Activated gamma-delta T cell treated with anti-CD3 and anti-CD28 coated beads, Interleukin-2, amount 50 U/mL, for 16 hours (primary cell): ENCODE measurements around the gene FAM216A.
"Not testable (repeated sequence)": the region's sequence is repeated elsewhere in the genome, so short reads cannot be mapped to it uniquely, and the experiment has no call there.

Experiments
- DNase-seq: peaks from one replicate; pipeline ENCODE4 v3.0.0-alpha.2; 2020; ENCODE audit warnings: low read depth

FAM216A gene, protein sequence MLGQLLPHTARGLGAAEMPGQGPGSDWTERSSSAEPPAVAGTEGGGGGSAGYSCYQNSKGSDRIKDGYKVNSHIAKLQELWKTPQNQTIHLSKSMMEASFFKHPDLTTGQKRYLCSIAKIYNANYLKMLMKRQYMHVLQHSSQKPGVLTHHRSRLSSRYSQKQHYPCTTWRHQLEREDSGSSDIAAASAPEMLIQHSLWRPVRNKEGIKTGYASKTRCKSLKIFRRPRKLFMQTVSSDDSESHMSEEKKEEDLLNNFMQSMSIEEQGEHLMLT

GRCh38 chr12:110468214-110469048 lies at the start of gene FAM216A, which contains the start of gene GPN3:
Gene FAM216A, plus strand, starts transcription at chr12:110468845. Its CDS starts 31 bp downstream, at chr12:110468876.
Gene GPN3, minus strand, starts transcription at chr12:110468257. Its CDS starts 54 bp downstream, at chr12:110468203.
- DNase-seq: peak; percentile 90

- not testable (repeated sequence) for DNase-seq
Measured at GRCh38 chr12:110420644-110421043, 48.0 kb upstream of the FAM216A start.

DNA sequence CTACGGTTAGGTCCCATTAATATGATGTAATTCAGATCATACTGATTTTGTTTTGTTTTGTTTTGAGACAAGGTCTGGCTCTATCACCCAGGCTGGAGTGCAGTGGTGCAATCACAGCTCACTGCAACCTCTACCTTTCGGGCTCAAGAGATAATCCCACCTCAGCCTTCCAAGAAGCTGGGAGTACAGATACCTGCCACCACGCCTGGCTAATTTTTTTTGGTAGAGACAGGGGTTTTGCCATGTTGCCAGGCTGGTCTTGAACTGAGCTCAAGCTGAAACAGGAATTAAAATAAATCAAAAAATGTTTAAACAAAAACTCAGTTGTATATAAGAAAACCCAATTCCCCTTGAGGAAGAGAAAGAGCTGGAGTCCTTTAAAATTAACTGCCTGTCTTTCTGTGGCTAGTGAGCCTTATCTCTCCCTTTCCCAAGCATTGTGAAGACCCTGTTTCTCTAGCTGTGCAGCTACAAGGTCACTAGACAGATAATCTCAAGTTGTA lies 47.4 kb upstream of the FAM216A start:
- no peak for DNase-seq

GRCh38 chr12:110421701-110422100 lies 46.9 kb upstream of the FAM216A start:
- DNase-seq: no peak

GRCh38 chr12:110424237-110424636 lies 44.4 kb upstream of the FAM216A start:
- no peak for DNase-seq

DNA sequence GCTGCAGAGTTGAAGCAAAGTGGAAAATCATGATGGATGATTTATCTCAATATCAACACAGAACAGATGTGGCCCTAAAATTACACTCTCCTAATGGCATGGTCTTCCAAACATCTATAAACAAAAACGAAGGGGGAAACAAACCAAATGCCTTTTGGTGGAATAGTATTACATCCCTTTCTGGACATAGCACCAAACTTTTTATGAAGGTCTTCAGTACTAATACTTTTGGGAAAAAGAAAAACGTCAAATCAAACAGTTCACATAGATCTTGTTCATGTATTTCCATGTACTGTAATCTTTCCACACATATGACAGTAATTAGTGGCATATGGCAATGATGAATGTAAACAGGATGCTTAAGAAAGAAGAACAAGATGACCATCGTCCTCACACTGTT lies 42.2 kb upstream of the FAM216A start:
- no peak for DNase-seq

DNA sequence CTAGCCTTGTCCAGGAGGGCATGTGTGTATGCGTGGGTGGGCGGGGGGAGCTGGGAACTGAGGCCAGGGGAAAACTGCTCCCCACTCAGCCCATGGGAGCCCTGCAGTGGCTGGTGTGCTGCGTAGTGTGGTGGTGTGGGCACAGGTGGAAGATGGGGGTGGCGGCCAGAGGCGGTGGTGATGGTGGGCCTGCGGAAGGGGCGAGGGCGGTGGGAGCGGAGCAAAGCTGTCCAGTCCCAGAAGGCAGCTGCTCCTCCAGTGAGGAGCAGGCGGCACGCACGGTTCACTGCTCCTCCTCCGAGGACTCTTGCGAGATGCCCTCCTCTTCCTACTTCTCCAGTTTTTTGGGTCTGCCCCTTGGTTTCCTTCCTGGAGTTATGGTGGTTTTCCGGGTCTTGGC lies 39.0 kb upstream of the FAM216A start:
- not testable (repeated sequence) for DNase-seq

DNA sequence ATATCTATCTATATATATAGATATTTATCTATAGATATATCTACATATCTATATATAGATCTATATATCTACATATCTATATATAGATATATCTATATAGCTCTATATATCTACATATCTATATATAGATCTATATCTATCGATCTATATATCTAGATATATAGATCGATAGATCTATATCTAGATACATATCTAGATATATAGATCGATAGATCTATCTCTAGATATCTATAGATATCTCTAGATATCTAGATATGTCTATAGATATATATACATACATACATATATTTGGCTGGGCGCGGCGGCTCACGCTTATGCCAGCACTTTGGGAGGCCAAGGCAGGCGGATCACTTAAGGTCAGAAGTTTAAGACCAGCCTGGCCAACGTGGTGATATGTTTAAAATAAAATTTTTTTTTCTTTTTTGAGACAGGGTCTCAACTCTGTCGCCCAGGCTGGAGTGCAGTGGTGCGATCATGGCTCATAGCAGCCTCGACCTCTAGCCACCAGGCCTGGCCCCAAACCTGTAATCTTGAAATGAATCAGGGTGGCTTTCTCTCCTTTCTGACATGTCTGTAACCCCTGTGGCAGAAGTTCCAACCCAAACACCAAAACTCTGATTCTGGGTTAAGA lies 36.6 kb upstream of the FAM216A start:
- DNase-seq: no peak

- no peak for DNase-seq
Measured at GRCh38 chr12:110436231-110436630, 32.4 kb upstream of the FAM216A start.

DNA sequence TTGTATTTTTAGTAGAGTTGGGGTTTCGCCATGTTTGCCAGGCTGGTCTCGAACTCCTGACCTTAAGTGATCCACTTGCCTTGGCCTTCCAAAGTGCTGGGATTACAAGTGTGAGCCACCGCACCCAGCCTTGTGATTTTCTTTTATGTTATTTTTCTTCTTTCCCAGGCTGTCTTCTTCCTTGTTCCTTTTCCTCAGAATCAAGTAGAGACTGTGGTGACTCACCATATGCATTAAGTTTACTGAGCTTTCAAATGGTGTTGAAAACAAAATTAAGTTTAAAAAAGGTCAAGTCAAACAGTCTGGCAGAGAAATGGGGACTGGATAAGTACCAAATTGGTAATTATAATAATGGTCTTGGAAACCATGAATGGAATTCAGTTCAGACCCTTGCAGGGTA lies 24.2 kb upstream of the FAM216A start:
- no peak for DNase-seq

DNA sequence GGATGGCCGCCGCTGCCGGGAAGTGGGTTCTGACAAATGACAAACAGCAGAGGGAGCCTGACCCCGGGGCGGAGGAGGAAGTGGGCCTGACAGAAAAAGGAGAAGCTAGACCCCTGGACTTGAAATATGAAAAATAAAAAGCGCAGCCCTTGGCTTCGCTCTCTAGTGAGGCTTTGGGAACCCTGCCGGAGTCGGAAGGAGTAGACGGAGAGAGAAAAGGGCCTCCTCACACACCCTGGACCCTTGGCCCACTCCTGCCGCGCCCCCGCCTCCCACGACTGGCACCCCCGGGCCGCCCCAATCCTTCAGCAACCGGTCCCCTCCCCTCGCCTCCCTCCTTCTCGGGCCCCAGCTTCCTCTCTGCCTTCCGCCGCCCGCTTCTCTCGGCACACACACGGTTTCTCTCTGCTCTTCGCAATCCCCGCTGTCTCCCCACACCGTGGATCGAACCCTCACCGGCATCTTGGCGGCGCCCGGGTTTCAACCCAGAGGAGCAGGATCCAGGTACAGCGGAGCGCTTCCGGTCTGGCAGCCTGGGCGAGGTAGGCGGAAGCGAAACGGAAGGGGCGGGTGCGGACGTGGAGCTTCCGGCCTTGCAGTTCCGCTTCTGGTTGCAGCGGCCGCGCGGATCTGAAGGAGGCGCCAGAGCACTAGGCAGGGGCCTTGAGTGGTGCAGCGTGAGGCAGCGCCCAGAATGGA lies 18.7 kb upstream of the FAM216A start, which contains the start of gene ARPC3:
Gene ARPC3 (minus strand): TSS at position 539 of the 699 bp plus-strand sequence. CDS start 77 bp downstream, at position 462.
- DNase-seq: peak; percentile 92

DNA sequence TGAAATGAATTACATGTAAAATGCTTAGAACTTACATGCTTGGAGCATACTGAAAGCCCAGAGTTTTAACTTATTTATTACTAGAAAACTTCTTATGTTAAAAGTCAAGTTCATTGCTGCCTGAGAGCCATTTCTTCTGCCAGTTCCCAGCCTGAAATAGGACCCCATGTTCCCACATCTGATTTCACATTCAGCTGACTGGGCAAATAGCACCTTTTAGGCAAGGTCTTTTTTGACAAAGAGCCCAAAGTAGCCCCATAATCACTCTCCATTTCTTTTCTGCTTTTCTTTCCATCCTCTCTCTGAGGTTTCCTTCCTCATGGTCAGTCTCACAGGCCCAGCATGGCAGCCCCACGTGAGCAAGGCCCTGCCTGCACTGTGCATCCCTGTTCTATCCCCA lies 17.4 kb upstream of the FAM216A start:
- no peak for DNase-seq

DNA sequence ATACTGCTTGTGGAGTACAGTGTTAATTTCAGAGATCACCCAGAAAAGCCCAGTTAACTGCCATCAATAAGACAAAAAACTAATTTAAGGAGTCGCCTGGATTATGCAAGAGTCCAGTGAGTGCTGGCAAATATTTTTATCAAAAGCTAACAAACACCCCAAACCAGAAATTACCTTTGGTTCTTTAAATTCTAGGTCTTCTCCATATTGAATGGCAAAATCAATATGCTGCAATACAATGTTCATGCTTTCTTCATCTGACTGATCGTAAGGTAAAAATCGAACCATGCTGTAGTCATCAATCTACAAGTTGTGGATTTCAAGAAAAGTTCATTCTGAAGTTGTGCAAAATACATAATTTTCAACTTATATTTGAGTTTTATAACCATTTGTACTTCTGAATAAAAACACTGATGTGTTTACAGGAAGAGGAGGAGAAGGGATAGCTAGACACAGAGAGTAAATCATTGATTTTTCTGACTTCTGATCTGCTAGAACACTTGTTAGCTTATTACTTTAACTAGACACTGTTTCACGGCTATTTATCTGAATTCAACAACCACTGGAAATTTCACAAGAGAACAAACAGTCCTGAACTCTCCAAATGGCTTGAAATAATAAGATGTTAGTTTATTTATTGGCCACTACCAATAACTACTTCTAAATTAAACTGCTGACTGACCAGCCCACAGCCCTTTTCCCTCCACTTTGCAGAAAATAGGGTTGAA lies 14.9 kb upstream of the FAM216A start:
- DNase-seq: no peak

DNA sequence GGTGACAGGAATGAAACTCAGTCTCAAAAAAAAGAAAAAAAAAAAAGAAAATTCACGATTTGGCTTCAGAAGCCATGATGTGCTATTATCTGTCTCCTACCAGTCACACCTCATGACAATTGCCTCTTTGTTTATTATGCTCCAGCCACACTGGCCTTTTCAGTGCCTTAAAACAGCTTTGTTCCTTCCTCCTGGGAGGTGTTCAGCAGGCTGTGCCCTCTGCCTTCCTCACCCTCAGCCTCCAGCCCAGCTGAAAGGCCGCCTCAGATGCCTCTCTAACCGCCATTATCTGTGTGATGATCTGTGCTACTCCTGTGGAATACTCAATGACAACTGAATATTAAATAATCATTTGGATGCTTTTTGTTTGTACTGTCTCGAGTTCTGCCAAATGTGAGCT lies 9.9 kb upstream of the FAM216A start:
- DNase-seq: no peak

GRCh38 chr12:110461189-110461588 lies 7.5 kb upstream of the FAM216A start:
- not testable (repeated sequence) for DNase-seq

DNA sequence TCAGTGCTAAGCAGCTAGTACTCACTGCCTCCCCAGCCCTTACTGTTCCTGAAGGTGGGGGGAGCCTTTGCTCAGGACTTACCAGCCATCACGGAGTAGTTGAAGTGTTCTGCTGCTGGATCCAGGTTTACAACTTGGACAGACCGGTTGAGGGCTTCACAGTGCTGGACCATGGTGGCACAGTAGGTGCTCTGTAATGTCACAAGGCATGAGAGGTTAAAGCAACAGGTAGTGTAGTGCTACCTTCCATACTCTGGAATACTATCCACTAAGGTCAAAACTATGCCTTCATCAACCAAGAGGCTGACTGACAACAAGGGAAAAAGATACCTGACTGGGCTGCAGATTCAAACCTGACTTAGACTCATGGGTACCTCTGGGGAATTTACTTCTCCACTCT lies 3.6 kb upstream of the FAM216A start:
- DNase-seq: no peak

GRCh38 chr12:110465765-110466164 lies 2.9 kb upstream of the FAM216A start:
- not testable (repeated sequence) for DNase-seq

GRCh38 chr12:110466791-110467190 lies 1.9 kb upstream of the FAM216A start:
- no peak for DNase-seq

DNA sequence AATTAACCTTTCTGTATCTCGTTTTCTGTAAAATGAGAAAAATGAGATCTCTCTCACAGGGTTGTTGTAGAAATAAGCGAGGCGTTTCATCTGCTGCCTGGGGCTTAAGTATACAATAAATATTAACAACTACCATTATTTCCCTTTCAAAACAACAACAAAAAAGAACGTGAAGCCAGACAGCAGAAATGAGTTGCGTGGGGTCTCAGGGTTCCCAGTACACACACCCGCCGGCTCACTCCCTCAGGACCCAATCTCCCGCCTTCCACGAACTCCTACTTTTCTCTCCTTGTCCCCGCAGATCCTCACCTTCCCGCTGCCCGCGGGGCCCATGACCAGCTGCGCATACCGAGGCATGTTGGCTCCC lies 815 bp upstream of the FAM216A start:
- DNase-seq: no peak

DNA sequence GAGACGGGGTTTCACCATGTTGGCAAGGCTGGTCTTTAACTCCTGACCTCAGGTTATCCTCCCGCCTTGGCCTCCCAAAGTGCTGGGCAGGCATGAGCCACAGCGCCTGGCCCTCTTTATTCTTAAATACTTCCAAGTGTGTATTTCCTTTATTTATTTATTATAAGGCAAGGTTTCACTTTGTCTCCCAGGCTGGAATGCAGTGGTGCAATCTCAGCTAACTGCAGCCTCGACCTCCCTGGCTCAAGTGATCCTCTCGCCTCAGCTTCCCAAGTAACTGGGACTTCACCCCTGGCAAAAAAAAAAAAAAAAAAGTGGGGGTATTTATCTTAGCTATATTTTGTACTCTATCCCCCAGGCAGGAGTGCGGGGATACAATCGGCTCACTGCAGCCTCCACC lies 6.8 kb downstream of the FAM216A start:
- DNase-seq: no peak
